ENCODE results near the gene BOC. TPM values are rescaled to one million over a fixed set of nuclear protein-coding genes. Genes with fewer than 3 reads are reported as not detected.
A peak's percentile ranks its signal among the peaks of the same experiment; 100 is the strongest.

BOC gene
- polyA plus RNA-seq, 1 donor from 2014 or later, result 0.53 TPM

DNA sequence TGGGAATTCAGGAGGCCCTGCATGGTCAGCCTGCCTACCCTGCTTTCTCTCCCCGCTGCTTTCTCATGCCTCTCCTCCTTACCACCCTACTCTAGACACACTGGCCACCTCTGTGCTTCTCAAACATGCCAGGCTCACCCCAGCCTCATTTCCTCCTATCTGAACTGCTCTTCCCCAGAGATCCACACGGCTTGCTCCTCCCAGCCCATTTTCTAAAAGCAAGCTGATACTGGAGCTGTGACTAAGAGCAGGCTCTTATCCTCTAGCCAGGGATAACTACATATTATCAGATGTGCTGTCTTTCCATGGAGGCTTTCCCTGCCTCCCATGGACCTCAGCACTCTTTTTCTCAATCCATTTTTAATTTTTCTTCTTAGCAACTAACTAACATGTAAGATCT is 85.9 kb downstream of the BOC start:
- no peaks in the 10 kb centered on the region for H3K9me2 ChIP-seq (ENCODE audit: insufficient read depth, low read length)
- H3K9me3 ChIP-seq (ENCODE audit: low read length), result no peaks in the 10 kb centered on the region
- no peaks in the 10 kb centered on the region for H3F3A ChIP-seq (ENCODE audit: insufficient read depth, low read length, poor library complexity, severe bottlenecking)
- H2AFZ ChIP-seq (ENCODE audit: low read depth, low read length), result no peak overlapping the region
- H3K27me3 ChIP-seq (ENCODE audit: insufficient read depth, low read depth, low read length), result no peaks in the 10 kb centered on the region
- TF ChIP-seq SMC3 (conservative IDR thresholded peaks at IDR 0.05; ENCODE audit: poor library complexity) (no peak), POLR2AphosphoS5 (IDR thresholded peaks at IDR 0.05) (peak; percentile 50), EP300 (conservative IDR thresholded peaks at IDR 0.05; ENCODE audit: poor library complexity, severe bottlenecking) (no peak), MXI1 (conservative IDR thresholded peaks at IDR 0.05; ENCODE audit: poor library complexity, severe bottlenecking) (no peak)
- TF ChIP-seq, protein P1, sequence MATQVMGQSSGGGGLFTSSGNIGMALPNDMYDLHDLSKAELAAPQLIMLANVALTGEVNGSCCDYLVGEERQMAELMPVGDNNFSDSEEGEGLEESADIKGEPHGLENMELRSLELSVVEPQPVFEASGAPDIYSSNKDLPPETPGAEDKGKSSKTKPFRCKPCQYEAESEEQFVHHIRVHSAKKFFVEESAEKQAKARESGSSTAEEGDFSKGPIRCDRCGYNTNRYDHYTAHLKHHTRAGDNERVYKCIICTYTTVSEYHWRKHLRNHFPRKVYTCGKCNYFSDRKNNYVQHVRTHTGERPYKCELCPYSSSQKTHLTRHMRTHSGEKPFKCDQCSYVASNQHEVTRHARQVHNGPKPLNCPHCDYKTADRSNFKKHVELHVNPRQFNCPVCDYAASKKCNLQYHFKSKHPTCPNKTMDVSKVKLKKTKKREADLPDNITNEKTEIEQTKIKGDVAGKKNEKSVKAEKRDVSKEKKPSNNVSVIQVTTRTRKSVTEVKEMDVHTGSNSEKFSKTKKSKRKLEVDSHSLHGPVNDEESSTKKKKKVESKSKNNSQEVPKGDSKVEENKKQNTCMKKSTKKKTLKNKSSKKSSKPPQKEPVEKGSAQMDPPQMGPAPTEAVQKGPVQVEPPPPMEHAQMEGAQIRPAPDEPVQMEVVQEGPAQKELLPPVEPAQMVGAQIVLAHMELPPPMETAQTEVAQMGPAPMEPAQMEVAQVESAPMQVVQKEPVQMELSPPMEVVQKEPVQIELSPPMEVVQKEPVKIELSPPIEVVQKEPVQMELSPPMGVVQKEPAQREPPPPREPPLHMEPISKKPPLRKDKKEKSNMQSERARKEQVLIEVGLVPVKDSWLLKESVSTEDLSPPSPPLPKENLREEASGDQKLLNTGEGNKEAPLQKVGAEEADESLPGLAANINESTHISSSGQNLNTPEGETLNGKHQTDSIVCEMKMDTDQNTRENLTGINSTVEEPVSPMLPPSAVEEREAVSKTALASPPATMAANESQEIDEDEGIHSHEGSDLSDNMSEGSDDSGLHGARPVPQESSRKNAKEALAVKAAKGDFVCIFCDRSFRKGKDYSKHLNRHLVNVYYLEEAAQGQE (IDR thresholded peaks at IDR 0.05; ENCODE audit: borderline replicate concordance), result no peak
- no peaks in the 10 kb centered on the region for H4K20me1 ChIP-seq (ENCODE audit: insufficient read depth)
- no peaks in the 10 kb centered on the region for H3K79me2 ChIP-seq (replicated peaks; ENCODE audit: insufficient read depth, low read length)
- H3K4me2 ChIP-seq (ENCODE audit: low read length), result peak overlapping the region; percentile 22
- H3K4me3 ChIP-seq (ENCODE audit: low read length), result no peak overlapping the region
- no peak overlapping the region for H3K9ac ChIP-seq (ENCODE audit: low read length)
- H3K36me3 ChIP-seq (ENCODE audit: insufficient read depth, low read length), result no peaks in the 10 kb centered on the region
- no peak overlapping the region for H3K27ac ChIP-seq (ENCODE audit: low read length)

DNA sequence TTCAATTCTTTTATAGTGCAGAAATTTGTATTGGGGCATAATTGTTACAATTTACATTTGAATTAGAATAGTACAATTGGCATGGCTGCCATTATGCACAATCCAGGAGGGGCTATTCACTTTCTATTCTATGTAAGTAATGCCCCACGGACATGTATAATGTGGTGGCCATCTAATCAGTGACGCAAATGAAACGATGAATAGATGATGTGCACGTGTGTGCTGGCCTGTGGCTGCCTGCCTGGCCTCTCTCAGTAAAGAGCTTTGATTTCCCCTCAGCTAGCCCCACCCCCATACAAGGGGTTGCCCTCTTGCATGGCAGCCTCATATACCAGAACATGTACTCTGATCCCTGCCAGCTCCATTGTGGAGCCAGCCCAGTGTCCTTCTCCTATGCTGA is 86.5 kb downstream of the BOC start:
- no peaks in the 10 kb centered on the region for H3K27me3 ChIP-seq (ENCODE audit: insufficient read depth, low read depth, low read length)
- no peak overlapping the region for H2AFZ ChIP-seq (ENCODE audit: low read depth, low read length)
- no peak overlapping the region for H3K27ac ChIP-seq (ENCODE audit: low read length)
- H3K79me2 ChIP-seq (replicated peaks; ENCODE audit: insufficient read depth, low read length), result no peaks in the 10 kb centered on the region
- TF ChIP-seq EP300 (conservative IDR thresholded peaks at IDR 0.05; ENCODE audit: poor library complexity, severe bottlenecking), result no peak
- TF ChIP-seq, protein P2, sequence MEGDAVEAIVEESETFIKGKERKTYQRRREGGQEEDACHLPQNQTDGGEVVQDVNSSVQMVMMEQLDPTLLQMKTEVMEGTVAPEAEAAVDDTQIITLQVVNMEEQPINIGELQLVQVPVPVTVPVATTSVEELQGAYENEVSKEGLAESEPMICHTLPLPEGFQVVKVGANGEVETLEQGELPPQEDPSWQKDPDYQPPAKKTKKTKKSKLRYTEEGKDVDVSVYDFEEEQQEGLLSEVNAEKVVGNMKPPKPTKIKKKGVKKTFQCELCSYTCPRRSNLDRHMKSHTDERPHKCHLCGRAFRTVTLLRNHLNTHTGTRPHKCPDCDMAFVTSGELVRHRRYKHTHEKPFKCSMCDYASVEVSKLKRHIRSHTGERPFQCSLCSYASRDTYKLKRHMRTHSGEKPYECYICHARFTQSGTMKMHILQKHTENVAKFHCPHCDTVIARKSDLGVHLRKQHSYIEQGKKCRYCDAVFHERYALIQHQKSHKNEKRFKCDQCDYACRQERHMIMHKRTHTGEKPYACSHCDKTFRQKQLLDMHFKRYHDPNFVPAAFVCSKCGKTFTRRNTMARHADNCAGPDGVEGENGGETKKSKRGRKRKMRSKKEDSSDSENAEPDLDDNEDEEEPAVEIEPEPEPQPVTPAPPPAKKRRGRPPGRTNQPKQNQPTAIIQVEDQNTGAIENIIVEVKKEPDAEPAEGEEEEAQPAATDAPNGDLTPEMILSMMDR (IDR thresholded peaks at IDR 0.05; ENCODE audit: poor library complexity, severe bottlenecking), result no peak
- TF ChIP-seq POLR2AphosphoS5 (IDR thresholded peaks at IDR 0.05), result no peak
- TF ChIP-seq TAF1 (IDR thresholded peaks at IDR 0.05; ENCODE audit: low read depth), result no peak
- TF ChIP-seq, protein P1 (IDR thresholded peaks at IDR 0.05; ENCODE audit: borderline replicate concordance), result no peak
- no peak for TF ChIP-seq MXI1 (conservative IDR thresholded peaks at IDR 0.05; ENCODE audit: poor library complexity, severe bottlenecking)
- TF ChIP-seq RAD21 (conservative IDR thresholded peaks at IDR 0.05), result no peak
- no peak for TF ChIP-seq EZH2 (IDR thresholded peaks at IDR 0.05; ENCODE audit: borderline replicate concordance, insufficient read depth, low read length, poor library complexity, severe bottlenecking)
- no peak for TF ChIP-seq SMC3 (conservative IDR thresholded peaks at IDR 0.05; ENCODE audit: poor library complexity)
- H3K4me3 ChIP-seq (ENCODE audit: low read length), result no peak overlapping the region
- no peaks in the 10 kb centered on the region for H3F3A ChIP-seq (ENCODE audit: insufficient read depth, low read length, poor library complexity, severe bottlenecking)
- H3K36me3 ChIP-seq (ENCODE audit: insufficient read depth, low read length), result no peaks in the 10 kb centered on the region
- H4K20me1 ChIP-seq (ENCODE audit: insufficient read depth), result no peaks in the 10 kb centered on the region
- H3K9me3 ChIP-seq (ENCODE audit: low read length), result no peaks in the 10 kb centered on the region
- H3K9ac ChIP-seq (ENCODE audit: low read length), result no peak overlapping the region
- H3K4me2 ChIP-seq (ENCODE audit: low read length), result peak overlapping the region; percentile 22
- no peaks in the 10 kb centered on the region for H3K9me2 ChIP-seq (ENCODE audit: insufficient read depth, low read length)

Measured in neural cell (in vitro differentiated cells).